ENCODE data around the gene MRPL38.

MRPL38 gene

DNA sequence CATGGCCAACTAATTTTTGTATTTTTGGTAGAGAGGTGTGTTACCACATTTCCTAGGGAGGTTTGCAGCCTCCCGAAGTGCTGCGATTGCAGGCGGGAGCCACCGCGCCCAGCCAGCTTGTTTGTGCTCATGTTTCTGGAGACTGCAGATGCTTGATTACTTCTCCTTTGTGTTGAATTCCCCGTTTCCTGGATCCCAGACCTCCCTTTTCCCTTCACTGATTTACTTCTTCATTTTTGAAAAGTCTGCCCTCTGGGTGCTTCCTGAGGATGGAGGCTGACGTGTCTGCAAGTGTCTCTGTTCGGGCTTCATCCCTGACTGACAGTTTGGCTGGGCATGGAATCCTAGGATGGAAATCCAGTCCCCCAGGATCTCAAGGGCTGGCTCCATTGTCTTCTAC lies 19.3 kb downstream of the MRPL38 start:
- TF ChIP-seq, protein P1, sequence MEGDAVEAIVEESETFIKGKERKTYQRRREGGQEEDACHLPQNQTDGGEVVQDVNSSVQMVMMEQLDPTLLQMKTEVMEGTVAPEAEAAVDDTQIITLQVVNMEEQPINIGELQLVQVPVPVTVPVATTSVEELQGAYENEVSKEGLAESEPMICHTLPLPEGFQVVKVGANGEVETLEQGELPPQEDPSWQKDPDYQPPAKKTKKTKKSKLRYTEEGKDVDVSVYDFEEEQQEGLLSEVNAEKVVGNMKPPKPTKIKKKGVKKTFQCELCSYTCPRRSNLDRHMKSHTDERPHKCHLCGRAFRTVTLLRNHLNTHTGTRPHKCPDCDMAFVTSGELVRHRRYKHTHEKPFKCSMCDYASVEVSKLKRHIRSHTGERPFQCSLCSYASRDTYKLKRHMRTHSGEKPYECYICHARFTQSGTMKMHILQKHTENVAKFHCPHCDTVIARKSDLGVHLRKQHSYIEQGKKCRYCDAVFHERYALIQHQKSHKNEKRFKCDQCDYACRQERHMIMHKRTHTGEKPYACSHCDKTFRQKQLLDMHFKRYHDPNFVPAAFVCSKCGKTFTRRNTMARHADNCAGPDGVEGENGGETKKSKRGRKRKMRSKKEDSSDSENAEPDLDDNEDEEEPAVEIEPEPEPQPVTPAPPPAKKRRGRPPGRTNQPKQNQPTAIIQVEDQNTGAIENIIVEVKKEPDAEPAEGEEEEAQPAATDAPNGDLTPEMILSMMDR (IDR thresholded peaks at IDR 0.05; ENCODE audit: low read length, missing control alignments) = no peak
- DNase-seq (ENCODE audit: low read depth) = no peak
- H3K4me3 ChIP-seq (replicated peaks; ENCODE audit: low read depth, low read length) = no peak overlapping the region

DNA sequence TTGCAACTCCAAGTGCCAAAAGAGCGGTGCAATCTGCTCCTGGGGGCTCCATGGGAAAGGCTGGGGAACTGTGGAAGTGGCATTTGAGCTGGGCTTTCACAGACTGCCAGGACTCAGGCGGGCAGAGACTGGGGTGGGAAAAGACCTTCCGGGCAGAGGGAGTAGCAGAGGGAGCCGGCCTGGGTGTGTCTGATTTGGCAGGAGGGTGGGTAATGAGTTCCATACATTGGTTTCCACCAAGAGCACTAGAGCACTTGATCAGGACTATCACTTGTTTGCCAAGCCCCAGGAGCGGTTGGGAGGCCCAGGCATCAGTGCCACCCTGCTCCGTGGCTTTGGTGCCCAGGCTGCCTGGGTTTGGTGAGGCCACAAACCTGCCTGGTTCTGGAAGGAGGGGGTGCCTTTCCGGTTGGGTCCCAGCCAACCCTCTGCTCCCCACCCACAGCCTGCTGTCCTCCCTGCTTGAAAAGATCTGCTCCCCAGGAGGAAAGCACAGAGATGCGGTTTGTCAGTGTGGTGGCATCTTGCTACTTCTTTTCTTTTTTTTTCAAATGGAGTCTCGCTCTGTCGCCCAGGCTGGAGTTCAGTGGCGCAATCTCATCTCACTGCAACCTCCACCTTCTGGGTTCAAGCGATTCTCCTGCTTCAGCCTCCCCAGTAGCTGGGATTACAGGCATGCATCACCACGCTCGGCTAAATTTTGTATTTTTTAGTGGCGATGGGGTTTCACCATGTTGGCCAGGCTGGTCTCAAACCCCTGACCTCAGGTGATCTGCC lies 22.8 kb downstream of the MRPL38 start:
- TF ChIP-seq, protein P1 (IDR thresholded peaks at IDR 0.05; ENCODE audit: low read length, missing control alignments) = no peak
- DNase-seq (ENCODE audit: low read depth) = no peak
- H3K4me3 ChIP-seq (replicated peaks; ENCODE audit: low read depth, low read length) = no peak overlapping the region

DNA sequence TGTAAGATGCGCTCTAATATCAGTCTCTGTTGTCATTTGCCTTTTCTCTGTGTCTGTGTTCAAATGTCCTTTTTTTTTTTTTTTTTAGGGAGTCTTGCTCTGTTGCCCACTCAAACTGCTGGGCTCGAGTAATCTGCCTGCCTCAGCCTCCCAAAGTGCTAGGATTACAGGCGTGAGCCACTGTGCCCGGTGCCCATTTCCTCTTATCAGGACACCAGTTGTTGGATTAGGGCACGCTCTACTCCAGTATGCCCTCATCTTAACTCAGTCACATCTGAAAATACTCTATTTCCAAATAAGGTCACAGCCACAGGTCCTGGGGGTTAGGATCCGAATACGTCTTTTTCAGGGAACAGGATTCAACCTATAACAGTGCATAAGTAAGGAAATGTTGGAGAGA lies 24.4 kb downstream of the MRPL38 start:
- TF ChIP-seq, protein P1 (IDR thresholded peaks at IDR 0.05; ENCODE audit: low read length, missing control alignments) = no peak
- no peak for DNase-seq (ENCODE audit: low read depth)
- H3K4me3 ChIP-seq (replicated peaks; ENCODE audit: low read depth, low read length) = no peak overlapping the region

DNA sequence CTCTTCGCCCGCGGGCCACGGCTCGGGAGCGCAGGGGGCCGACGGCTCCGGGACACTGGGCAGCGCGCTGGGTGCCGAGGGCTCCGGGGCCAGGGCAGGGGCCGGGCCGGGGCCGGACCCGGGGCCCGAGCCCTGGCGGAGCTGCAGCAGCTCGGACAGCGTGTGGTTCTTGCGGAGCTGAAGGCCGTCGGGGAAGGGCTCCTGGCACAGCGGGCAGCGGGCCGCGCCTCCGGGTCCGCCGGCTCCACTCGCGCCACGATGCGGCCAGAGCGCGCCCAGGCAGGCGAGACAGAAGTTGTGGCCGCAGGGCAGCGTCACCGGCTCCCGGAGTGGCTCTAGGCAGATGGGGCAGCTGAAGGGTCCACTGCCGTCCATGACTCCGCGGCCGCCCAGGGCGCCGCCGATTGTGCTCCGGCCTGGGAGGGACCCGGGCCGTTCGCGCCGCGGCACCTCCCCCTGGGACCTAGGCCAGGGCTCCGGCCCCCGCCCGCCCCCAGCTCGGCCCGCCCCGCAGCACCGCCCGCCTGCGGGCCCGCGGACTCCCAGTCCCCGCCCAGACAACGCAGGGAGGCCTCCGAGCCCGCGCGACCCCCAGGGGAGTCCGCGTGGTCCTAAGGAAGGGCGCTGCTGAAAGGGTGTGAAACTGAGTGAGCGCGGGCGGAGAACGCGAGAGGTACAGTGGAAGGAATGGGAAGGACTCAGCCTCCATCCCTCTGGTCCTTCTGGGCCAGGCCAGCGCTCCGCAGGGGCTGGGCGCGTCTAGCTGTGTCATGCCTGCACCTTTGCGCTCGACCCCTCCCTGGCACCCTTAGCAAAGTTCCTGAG lies 26.3 kb downstream of the MRPL38 start, which contains the start of gene TRIM47:
TRIM47 (minus strand) TSS at position 408 of the 825 bp plus-strand sequence; CDS start at position 375, 33 bp downstream.
- peak within 1 kb of the TSS; percentile 90 for H3K4me3 ChIP-seq (replicated peaks; ENCODE audit: low read depth, low read length)
- TF ChIP-seq, protein P1 (IDR thresholded peaks at IDR 0.05; ENCODE audit: low read length, missing control alignments) = peak; percentile 28
- peak; percentile 77 for DNase-seq (ENCODE audit: low read depth)

DNA sequence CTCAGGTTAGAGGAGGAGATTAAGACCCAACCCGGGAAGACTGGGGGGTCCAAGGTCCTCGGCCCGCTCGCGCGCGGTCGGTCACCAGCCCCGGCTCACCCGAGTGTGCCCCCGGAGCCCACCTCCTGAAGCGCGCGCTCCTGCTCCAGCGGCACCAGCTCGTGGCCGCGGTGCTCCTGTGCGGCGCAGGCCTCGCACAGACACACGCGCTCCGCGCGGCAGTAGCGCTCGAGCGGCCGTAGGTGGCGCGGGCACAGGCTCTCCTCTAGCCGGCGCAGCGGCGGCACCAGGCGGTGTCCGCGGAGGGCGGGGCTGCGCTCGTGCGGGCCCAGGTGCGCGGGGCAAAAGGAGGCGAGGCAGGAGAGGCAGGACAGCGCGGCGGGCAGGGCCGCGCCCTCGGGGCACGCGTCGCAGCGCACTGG lies 26.9 kb downstream of the MRPL38 start:
- TF ChIP-seq, protein P1 (IDR thresholded peaks at IDR 0.05; ENCODE audit: low read length, missing control alignments) = peak; percentile 30
- peak overlapping the region; percentile 90 for H3K4me3 ChIP-seq (replicated peaks; ENCODE audit: low read depth, low read length)
- DNase-seq (ENCODE audit: low read depth) = peak; percentile 73

DNA sequence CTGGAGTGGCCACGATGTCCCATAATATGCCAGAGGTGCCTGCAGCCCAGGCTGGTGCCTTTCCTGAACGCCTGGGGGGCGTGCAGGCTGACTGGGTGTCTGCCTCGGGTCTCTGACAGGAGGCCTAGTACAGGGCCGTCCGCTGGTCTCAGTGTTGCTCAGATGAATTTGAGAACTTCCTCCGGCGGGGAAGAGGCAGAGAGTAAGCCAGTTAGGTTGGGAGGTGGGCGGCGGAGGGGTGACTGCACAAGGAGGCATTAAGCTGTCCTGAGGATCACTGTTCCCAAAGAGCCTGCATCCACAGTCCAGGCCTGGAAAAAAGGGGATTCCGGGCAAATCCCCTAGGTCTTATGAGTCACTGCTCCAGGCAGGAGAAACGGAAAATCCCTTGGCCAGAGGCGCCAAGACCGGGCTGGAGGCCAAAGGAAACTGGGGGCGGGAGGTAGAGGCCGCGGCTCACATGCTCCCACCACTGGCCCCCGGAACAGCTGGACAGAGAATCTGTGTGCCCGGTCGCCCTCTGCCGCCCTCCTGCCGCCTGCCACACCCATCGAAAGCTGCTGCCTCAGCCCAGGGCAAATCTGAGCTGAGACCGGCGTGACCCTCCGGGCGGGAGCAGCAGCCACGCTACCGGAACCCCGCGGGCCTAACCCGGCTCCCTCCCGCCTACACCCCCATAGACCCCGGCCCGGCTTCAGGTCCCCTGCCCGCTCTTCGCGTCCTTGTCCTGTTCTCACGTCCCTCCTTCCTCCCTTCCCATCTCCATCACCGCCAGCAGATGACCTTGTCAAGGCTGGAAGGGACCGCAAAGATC lies 27.5 kb downstream of the MRPL38 start:
- DNase-seq (ENCODE audit: low read depth) = peak; percentile 98
- TF ChIP-seq, protein P1 (IDR thresholded peaks at IDR 0.05; ENCODE audit: low read length, missing control alignments) = peak; percentile 8

More for the DNA sequence above, 27.5 kb downstream of the MRPL38 start:
- peak overlapping the region; percentile 90 for H3K4me3 ChIP-seq (replicated peaks; ENCODE audit: low read depth, low read length)
